ENCODE results near the gene OTUB1.
"Not testable (repeated sequence)": the region's sequence is repeated elsewhere in the genome, so short reads cannot be mapped to it uniquely, and the experiment has no call there.

OTUB1 gene, protein sequence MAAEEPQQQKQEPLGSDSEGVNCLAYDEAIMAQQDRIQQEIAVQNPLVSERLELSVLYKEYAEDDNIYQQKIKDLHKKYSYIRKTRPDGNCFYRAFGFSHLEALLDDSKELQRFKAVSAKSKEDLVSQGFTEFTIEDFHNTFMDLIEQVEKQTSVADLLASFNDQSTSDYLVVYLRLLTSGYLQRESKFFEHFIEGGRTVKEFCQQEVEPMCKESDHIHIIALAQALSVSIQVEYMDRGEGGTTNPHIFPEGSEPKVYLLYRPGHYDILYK

GRCh38 chr11:63986156-63986931 lies at the start of gene OTUB1:
OTUB1 (plus strand) TSS chr11:63986438; CDS start chr11:63986457, 19 bp downstream.
- DNase-seq = peak; percentile 95

DNA sequence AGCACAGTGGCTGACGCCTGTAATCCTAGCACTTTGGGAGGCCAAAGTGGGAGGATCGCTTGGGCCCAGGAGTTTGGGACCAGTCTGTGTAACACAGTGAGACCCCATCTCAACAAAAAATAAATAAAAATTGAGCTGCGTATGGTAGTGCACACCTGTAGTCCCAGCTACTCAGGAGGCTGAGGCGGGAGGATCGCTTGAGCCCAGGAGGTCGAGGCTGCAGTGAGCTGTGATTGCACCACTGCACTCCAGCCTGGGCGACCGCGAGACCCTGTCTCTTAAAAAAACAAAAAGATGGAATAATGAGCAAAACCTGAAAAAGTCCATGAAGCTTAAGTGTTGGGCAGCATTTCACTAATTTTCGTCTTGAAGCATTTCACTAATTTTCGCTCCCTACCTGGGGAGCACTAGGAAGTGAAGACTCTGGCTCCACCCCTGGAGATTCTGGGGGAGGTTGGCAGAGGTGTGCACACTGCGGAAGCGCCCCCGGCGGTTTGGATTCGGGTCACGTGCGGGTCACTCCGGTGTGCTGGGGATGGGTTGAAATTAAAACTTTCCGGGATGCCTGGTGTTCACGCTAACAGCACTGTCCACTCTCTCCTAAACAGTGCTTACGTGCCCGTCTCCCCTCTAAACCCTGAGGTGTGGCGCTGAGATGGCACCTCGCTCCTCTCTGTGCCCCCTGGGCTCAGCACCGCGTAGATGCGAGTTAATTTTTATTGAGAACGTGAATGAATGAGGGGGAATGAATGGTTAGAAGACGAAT lies 48.3 kb upstream of the OTUB1 start:
- DNase-seq = peak; percentile 51

DNA sequence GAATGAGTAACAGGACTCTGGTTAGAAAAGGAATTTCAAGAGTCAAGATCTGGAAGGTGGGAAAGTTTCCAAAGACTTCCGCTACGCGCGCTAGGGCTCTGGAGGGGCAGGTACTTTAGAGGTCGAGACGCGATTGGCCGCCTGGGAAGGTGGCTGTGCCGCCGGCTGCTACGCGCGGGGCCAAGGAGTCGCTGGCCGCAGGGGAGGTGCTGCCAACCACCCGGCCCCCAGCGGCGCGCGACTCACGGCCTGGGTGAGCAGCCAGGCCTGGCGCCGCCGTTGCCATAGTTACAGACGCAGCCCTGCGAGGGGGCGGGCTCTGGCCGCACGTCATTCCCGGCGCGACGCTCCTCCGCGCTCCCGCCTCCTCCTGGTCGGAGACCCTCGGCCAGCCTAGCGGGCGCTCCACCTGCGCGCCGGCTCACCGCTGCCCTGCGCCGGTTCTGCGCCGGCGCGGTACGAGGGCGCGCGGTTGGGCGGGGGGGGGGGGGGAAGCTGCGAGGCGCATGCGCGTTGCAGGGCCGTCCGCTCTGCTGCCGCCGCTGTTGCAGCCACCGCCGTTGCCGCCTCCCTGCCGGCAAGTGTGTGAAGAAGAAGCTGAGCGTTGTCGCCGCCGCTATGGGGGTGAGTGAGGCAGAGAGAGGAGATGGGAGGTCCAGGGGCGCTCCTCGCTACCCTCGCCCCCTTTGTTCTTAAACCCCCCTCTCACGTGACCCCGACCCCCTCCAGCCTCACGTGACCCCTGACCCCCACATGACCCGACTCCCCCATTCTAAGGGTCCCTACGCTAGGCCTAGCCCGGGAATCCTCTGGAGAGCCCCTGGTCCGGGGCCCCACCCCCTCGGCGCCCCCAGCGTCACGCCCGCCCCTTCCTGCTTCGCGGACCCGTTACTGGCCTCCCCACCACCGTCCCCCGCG lies 47.5 kb upstream of the OTUB1 start, which contains the start of gene NAA40:
Gene NAA40 (plus strand): TSS at position 524 of the 918 bp plus-strand sequence. CDS start 95 bp downstream, at position 619.
- DNase-seq = peak; percentile 96

DNA sequence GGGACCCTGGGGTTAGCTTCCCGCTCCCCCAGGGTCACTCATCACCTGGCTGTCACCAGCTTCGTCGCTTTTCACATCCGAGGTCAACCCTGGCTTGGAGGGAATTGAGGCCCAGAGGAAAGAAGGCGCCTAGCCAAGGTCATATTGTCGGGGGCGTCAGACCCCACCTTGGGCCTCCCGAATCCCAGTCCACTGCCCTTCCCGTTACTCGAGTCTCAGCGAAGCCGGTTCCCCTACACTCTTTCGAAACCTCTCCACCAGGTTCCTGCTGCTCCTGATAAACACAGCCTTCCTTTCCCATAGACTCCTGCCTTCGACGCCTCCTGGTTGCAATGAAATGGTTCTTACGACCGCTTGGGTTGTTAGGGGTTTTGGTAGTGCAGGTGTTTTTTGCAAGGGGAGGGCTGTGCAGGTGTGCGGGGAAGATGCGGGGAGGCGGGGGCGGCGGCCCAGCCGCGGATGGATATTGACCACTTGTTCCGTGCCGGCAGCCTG lies 46.8 kb upstream of the OTUB1 start:
- no peak for DNase-seq

GRCh38 chr11:63940786-63941185 lies 45.5 kb upstream of the OTUB1 start:
- DNase-seq = no peak

DNA sequence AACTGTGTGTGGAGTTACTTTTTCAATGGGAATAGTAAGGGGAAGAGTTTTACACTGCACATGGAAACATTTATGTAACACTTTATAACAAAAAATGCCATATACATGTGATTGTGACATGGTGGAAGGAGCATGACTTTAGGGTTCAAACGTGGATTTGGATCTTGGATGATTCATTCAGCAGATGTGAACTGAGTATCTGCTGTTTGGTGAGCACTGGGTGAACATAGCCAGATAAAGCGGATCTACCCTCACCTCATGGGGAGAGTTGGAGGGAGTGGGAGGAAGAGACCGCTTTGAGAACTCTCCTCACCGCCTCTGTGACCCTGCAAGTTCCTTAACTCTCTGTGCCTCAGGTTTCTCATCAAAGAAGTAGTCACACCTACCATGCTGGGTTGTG lies 44.3 kb upstream of the OTUB1 start:
- DNase-seq = no peak

DNA sequence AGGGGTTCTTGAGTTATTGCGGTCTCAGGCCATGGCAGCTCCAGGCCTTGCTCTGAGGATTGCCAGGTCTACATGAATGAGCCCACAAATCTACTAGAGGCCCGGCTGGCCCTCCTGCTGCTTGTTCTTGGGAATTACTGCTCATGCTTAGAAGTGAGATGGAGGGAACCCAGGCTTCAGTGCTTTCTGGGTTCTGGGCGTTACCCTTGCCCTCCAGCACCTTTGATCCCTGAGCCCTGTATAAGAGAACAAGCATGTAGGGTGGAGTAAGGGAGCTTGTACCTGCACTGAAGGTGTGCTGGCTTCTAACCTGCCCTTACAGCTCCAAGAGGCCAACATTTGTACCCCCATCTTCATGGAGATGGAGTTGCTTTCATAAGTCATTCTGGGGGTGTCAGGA lies 43.4 kb upstream of the OTUB1 start:
- no peak for DNase-seq

DNA sequence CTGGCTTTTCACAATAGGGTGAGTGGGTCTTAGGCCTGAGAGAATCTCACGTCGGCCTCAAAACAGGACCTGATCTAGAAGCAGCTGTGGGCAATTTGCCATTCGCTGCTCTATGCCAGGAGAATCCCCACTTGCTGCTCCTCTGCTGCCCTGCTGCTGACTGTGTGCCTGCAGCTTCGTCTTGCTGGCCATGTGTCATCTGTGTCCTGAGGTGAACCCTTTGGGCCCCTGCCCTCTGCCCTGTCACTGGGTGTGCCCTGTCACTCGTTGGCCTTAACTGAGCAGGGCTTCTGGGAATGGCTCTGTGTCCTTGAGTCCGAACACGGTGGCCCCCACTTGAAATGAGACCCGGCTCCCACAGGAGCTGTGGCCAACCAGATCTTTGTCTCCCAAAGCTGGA lies 41.3 kb upstream of the OTUB1 start:
- DNase-seq = no peak

DNA sequence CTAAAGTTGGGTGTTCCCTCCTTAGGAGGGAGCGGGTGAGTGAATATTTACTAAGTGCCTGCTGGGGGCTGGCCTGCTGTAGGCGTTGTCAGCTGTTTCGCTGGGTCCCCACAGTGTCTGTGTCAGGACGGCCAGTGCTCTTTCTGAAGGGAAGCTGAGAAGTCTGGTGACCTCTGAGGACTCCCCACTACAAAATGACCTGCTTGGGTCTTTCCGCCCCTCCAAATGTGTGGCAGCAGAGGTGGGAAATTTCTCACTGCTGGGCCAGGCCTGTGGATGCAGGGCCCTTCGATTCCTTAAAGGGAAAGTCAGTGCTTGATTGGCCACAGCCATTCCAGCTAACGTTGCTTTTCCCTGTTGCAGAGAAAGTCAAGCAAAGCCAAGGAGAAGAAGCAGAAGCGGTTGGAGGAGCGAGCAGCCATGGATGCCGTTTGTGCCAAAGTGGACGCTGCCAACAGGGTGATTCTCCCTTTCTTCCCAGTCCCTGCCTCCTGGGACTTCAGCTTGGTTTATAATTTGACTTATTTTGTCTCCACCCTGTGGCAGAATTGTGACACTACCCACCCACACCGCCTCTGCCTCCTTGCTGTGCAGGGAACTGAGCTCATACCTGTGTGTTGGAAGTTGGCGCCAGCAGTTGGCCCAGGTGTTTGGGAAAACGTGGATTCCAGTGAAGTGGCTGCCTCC lies 40.6 kb upstream of the OTUB1 start:
- DNase-seq = peak; percentile 63

GRCh38 chr11:63951779-63952536 lies 34.3 kb upstream of the OTUB1 start:
- peak; percentile 29 for DNase-seq

GRCh38 chr11:63952570-63952969 lies 33.7 kb upstream of the OTUB1 start:
- DNase-seq = no peak

- no peak for DNase-seq
These were observed 28.2 kb upstream of the OTUB1 start for GRCh38 chr11:63958008-63958407.

DNA sequence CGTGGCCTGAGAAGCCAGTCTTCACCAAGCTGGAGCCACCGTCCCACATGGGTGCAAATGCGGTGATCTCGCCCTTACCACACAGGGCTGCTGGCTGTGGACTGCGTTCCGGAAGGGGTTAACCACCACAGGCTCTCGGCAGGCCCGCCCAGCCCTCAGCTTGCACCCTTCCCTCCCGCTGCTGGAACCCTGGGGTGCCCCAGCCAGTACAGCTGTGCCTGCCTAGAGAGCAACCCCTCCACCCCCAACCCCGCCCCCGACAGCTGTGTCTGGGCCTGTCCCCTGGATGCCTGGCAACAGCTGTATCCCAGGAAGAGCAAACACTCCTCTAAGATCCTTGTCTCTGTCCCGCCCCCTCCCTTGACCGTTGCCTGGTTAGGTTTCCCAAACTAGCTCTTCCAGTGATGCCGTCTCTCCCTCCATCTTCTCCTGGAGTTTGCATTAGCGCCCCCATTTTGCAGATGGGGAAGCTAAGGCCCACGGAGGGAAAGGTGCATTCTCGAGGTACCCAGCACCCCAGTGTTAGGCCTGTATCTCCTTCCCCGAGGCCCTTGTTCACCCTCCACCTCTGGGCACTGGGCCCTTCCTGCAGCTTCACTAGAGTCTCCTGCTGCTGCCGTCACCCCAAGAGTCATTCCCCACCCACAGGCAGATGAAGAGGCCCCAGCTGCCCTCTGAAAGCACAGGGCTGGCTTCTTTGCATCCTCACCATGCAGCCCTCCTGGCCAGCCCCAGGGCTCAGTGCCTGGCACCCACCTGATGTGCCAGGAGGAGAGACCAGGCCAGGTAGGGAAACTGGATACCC lies 24.4 kb upstream of the OTUB1 start:
- DNase-seq = peak; percentile 15

- DNase-seq = not testable (repeated sequence)
These were observed 22.3 kb upstream of the OTUB1 start for GRCh38 chr11:63963895-63964294.

- DNase-seq = no peak
These were observed 19.8 kb upstream of the OTUB1 start for GRCh38 chr11:63966444-63966843.

DNA sequence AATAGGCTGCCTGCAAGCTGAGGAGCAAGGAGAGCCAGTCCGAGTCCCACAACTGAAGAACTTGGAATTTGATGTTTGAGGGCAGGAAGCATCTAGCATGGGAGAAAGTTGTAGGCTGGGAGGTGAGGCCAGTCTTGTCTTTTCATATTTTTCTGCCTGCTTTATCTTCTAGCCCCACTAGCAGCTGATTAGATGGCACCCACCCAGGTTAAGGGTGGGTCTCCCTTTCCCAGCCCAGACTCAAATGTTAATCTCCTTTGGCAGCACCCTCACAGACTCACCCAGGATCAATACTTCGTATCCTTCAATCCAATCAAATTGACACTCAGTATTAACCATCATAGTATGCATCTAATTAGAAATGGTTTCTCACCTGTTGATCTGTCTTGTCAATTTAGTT lies 16.8 kb upstream of the OTUB1 start:
- DNase-seq = no peak

DNA sequence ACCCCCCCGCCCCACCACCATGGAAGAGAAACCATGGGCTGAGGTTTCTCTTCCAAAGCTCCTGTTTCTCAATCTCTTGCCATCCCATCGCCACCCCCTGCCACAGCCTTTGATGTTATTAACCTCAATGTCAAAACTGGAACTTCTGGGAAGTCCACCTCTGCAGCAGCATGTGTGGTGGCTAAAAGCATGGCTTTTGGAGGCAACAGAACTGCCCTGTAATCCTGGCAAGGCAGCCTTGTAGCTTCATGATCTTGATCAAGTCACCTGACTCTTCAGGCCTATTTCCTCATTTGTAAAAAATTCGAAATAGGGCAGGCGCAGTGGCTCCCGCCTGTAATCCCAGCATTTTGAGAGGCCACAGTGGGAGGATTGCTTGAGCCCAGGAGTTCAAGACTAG lies 15.3 kb upstream of the OTUB1 start:
- DNase-seq = no peak

DNA sequence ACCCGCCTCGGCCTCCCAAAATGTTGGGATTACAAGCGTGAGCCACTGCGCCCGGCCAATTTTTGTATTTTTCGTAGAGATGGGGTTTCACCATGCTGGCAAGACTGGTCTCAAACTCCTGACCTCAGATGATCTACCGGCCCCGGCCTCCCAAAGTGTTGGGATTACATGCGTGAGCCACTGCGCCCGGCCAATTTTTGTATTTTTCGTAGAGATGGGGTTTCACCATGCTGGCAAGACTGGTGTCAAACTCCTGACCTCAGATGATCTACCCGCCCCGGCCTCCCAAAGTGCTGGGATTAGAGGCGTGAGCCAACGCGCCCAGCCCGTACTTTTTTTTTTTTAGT lies 12.4 kb upstream of the OTUB1 start:
- DNase-seq = not testable (repeated sequence)

GRCh38 chr11:63974259-63975143 lies 11.7 kb upstream of the OTUB1 start, which contains the start of gene COX8A:
COX8A (plus strand) TSS chr11:63974620; CDS start chr11:63974681, 61 bp downstream.
- peak; percentile 97 for DNase-seq
